Fibroblast of the aortic adventitia (primary cell): ENCODE measurements around the gene TTC39C. TPM values are rescaled to one million over a fixed set of nuclear protein-coding genes. Genes with fewer than 3 reads are reported as not detected.

Experiments used
- DNase-seq: peaks from one replicate; pipeline ENCODE4 v3.0.0-alpha.2; 2010; ENCODE audit warnings: low read depth
- H3K4me3 ChIP-seq: 2 replicates; pipeline ENCODE4 v1.5.1; 2011; ENCODE audit warnings: low read depth, mild to moderate bottlenecking, control low read depth, low read length, moderate library complexity
- CTCF ChIP-seq: IDR thresholded peaks from 2 replicates; pipeline ENCODE4 v1.5.1; 2011; ENCODE audit warnings: mild to moderate bottlenecking, low read length, control low read depth, inconsistent platforms; ENCODE audit not compliant: insufficient read depth
- total RNA-seq: library from RNA; depleted of rRNA; stranded (reverse); fragments of >200 nt; gene quantifications from 2 replicates; pipeline ENCODE4 v1.2.3, GENCODE V29; 2012; ENCODE audit warnings: low replicate concordance

TTC39C gene
- total RNA-seq, 1 donor, result 51.8 TPM

DNA sequence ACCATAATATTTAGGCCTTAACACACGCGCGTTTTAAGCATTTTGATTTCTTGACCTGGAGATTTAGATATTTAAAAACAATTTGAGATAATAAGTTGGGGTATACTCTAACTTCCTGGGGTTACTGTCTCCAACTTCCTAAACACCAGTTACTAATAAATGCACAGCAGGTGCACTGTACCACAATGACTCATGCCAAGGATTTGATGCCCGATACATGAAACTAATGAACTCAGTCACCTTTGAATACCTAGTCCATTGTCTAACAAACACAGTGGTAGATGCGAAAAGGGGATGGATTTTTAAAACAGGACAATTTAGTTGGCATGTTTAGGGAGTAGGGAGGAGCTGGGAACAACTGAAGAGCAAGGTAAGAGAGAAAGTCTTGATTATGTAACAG lies 145.5 kb downstream of the TTC39C start:
- no peak for DNase-seq
- no peak for TF ChIP-seq CTCF
- no peak overlapping the region for H3K4me3 ChIP-seq

GRCh38 chr18:24161304-24161703 lies 146.8 kb downstream of the TTC39C start:
- TF ChIP-seq CTCF, result no peak
- H3K4me3 ChIP-seq, result no peak overlapping the region
- no peak for DNase-seq

GRCh38 chr18:24168496-24168895 lies 153.9 kb downstream of the TTC39C start:
- TF ChIP-seq CTCF, result no peak
- DNase-seq, result no peak
- no peak overlapping the region for H3K4me3 ChIP-seq

DNA sequence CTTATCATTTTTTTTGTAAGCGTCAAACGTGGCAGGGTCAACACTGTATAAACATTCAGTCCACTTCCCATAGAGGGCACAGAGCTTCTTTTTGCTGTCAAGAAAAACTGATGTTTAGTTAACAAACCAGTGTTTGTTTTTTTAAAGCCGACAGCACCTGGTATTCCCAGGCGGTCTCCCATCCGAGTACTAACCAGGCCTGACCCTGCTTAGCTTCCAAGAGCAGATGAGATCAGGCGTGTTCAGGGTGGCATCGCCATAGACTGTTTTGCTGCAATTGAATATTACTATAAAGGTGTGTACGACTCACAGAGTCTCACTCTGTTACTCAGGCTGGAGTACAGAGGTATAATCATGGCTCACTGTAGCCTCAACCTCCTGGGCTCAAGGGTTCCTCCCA lies 155.8 kb downstream of the TTC39C start:
- DNase-seq, result no peak
- TF ChIP-seq CTCF, result no peak
- no peak overlapping the region for H3K4me3 ChIP-seq

GRCh38 chr18:24173997-24174396 lies 159.4 kb downstream of the TTC39C start:
- no peak for TF ChIP-seq CTCF
- no peak for DNase-seq

GRCh38 chr18:24176727-24177416 lies 162.3 kb downstream of the TTC39C start:
- peak; percentile 81 for TF ChIP-seq CTCF
- DNase-seq, result peak; percentile 57

More at GRCh38 chr18:24173997-24174396, 159.4 kb downstream of the TTC39C start:
- H3K4me3 ChIP-seq, result no peak overlapping the region

More at GRCh38 chr18:24176727-24177416, 162.3 kb downstream of the TTC39C start:
- H3K4me3 ChIP-seq, result no peak overlapping the region
